HG03103 (cell line): ENCODE data around the gene CDC42BPA.
"Not testable (repeated sequence)": the region's sequence is repeated elsewhere in the genome, so short reads cannot be mapped to it uniquely, and the experiment has no call there.

ENCODE experiments used
- ATAC-seq: cut with Tn5 transposase; IDR thresholded peaks from one replicate; pipeline ENCODE4 v1.9.1; 2021; ENCODE audit warnings: low read depth; ENCODE audit not compliant: unreplicated experiment

Gene CDC42BPA

GRCh38 chr1:227336136-227336535, 17.8 kb upstream of the CDC42BPA start:
- not testable (repeated sequence) for ATAC-seq

DNA sequence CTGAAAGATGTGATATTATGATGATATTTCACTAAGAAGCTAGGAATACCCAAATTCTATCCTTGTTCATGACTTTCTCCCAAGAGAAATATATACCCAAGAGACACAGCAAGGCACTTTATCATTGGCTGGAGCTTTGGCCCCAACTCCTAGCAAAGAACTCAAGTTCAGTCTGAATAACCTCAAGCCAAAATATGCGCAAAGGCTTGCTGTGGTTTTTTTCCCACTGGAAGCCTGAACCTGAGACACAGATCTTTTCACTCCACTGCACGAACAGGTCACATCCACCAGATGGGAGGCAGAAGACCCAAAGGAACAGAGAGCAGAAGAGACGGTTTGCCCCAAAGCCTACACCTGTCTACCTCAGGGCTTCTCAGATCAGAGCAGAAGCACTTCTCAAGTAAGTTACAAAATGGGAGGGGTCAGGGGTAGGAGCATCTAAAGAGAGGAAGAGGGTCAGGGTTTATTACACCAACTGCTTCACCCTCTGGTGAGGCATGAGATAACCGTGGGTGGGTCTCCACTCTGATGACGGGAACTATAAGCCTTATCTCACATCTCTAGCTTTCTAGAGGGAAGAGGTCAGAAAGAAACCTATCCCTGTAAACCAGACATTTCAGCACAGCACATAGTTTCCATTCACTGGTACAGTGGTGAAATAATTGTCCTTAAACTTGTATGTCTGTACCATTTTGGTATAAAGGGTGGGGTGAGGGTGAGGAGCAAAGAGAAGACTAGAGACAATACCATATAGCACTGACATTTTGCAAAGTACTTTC, 17.1 kb upstream of the CDC42BPA start:
- no peak for ATAC-seq

DNA sequence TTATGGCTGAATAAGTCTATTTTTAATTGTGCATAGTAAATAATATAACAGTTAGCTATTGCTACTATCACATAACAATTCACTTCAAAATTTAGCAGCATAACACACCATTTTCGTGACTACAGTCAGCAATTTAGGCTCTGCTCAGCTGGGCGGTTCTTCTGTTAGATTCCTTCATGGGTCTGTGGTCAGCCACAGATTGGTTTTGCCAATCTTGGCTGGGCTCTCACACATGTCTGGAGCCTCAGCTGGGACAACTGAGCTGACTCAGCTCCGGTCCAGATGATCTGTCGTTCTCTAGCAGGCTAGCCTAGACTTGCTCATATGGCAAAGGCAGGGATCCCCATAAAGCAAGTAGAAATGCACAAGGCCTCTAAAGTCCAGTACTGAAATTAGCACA, 15.1 kb upstream of the CDC42BPA start:
- ATAC-seq: no peak

DNA sequence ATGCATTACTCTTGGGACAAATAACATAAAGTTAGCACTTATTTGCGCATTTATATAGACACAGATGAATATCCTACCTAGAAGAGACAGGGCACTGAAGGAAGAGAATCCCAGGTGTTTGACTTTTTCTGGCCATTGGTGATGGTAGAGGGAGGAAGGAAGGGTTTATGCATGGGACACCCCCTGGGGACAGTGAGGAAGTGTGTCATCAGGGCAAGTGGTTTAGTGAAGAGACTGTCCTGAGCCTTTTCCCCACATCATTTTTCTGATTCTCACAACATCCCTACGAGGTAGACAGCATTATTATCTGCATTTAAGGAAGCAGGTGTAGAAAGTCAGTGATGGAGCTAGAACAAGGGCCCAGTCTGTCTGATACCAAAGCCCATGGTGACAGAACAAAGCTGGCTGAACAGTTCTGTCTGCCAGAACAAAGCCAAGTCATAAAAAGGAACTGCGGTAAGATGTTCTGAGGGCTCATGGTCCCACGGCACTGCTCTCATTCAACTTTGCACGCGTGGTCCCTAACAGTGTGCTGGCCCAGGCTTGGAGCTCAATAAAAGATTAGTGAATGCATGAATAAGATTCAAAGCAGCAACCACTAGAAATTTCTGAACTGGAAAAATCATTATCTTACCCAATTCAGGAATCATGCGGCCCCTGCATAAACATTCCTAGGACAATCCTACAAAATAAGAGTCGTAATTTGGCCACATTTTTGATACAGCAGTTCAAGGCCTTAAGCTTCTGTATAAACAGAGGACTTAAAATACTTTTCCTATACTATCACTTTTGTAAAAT, 12.2 kb upstream of the CDC42BPA start:
- no peak for ATAC-seq

GRCh38 chr1:227328405-227329019, 10.2 kb upstream of the CDC42BPA start:
- no peak for ATAC-seq

GRCh38 chr1:227325156-227325555, 6.9 kb upstream of the CDC42BPA start:
- ATAC-seq: no peak

DNA sequence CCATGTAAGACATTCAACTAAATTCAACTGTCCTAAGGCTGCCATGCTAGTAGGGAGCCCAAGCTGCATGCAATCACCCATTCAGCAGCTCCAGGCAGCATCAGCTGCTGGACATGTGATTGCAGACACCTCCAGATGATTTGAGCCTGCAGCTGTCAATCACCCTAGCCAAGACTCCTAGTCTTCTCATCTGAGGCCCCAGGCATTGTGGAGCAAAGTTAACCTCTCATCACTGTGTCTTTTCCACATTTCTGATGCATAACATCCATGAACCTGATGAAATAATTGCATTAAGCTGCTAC, 5.6 kb upstream of the CDC42BPA start:
- ATAC-seq: no peak

DNA sequence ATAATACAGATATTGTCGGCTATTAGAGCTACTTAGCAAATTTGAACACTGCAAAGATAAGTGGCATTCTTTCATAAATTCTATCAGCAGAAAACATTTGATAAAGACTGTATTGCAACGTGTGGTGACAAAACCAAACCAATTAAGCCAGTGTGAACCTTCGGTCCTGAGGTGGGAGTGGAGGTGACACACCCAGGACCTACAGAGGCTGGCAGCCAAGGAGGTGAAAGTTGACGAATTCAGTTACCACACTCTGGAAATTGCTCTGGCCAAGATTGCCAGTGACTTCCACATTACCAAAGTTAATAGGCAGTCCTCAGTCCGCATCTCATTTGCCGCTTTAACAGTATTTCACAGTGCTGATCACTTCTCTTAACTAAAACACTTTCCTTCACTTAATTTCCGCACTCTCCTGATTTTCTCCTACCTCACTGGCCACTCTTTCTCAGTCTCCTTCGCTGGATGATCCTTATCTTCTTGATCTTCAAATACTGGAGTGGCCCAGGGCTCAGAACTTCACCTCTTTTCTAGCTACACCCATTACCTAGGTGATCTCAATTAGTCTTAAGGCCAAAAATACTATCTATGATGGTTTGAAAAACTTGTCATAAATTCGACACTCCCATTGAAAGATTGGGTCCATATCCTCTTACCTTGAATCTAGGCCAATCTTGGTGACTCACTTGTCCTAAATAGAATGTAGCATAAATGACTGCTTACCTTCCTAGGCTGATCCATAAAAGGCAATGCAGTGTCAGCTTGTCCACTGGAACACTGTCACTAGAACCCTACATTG, 5.1 kb upstream of the CDC42BPA start:
- no peak for ATAC-seq

- no peak for ATAC-seq
Observed at GRCh38 chr1:227322376-227322775, 4.1 kb upstream of the CDC42BPA start.

DNA sequence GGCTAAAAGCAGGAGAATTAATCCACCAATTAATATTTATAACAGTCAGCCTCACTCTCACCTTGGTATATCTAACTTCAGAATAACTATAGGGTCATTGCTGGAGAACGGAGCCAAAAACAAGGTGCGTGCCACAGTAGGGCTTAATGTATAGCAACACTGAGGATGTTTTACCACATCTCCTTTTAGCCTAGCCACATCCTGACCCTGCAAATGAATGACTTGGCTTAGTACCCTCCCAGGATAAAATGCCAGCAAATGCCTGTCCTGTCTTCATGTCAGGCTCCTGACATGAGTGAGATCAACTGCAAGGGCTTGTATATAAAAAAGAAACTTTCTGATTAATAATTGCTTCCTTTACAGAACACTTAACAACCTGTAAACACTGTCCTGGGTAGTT, 2.7 kb upstream of the CDC42BPA start:
- ATAC-seq: no peak

DNA sequence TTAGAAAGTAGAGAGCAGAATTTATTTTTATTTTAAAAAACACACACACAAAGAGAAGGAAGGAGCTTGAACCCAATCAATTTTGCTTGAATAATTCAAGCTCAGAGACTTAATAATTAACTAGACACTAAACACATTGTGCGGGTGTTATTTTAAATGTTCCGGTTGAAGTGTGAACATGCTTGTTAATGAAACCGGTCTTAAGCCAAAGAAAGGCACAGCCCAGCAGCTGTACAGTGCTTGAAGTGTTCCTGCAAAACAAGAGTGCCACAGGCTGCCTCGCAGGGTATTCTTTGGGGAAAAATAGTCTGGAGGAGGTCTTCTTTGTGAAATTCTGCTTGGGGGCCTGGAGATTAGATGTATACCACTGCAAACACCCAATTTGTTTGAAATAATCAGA, 2.2 kb upstream of the CDC42BPA start:
- ATAC-seq: no peak

- no peak for ATAC-seq
Observed at GRCh38 chr1:227318853-227319607, 738 bp upstream of the CDC42BPA start.

GRCh38 chr1:227317523-227318015, 723 bp downstream of the CDC42BPA start:
- no peak for ATAC-seq

GRCh38 chr1:227317011-227317451, 1.3 kb downstream of the CDC42BPA start:
- no peak for ATAC-seq

- no peak for ATAC-seq
Observed at GRCh38 chr1:227316456-227316855, 1.8 kb downstream of the CDC42BPA start.

DNA sequence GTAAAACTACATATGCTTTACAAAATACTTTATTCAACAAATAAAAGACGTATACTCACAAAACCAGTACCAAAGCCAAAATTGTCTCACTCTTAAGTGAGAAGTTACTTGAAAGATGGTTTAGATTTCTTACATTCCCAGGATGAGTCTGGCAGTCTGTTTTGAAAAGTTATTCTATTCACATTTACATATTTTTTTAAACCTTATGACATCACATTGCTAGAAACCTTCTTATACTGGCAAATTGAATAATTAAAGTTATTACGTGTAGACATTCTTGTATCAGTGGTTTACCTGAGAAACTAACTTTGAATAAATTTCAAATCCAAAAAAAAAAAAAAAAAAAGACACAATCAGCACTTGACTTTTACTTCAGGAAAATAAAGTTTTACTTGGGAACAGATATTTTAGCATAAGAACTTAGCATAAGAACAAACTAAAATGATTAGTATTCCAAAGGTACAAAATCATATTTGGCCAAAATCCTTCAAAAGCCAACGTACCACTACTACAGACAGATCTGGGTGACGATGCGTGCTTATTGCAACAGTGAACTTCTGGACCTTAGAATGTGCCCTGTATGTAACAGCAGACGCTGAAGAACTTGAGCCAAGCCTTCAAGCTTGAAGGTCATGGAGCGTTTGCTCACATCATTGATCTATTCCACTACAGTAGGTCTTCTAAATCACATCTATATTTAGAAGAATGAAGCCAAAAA, 2.5 kb downstream of the CDC42BPA start:
- no peak for ATAC-seq

- no peak for ATAC-seq
Observed at GRCh38 chr1:227314014-227314848, 4.1 kb downstream of the CDC42BPA start.

DNA sequence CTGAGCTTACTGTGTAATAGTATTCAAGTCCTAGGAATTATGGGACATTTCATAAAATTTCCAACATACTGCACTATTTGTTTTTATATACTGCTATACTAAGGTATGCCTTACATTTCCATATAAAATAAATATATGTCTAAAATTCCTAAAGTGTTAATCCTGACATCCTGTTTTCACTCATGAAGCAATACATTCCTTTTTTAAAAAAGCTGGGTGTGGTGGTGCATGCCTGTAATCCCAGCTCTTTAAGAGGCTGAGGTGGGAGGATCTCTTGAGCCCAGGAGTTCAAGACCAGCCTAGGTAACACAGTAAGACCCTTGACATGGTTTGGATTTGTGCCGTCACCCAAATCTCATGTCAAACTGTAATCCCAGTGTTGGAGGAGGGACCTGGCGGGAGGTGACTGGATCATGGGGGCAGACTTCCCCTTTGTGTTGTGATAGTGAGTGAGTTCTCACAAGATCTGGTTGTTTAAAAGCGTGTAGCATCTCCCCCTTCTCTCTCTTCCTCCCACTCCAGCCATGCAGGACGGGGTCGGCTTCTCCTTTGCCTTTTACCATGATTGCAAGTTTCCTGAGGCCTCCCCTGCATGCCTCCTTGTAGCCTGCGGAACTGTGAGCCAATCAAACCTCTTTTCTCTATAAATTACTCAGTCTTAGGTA, 5.8 kb downstream of the CDC42BPA start:
- no peak for ATAC-seq
